NCI-H69 (cell line): ENCODE measurements around the gene METAP1D.
A peak's percentile ranks its signal among the peaks of the same experiment; 100 is the strongest.
"Not testable (repeated sequence)": the region's sequence is repeated elsewhere in the genome, so short reads cannot be mapped to it uniquely, and the experiment has no call there.

Experiments
- DNase-seq: peaks from one replicate; lab custom pipeline; 2025; lab: John Stamatoyannopoulos, UW

The METAP1D gene

DNA sequence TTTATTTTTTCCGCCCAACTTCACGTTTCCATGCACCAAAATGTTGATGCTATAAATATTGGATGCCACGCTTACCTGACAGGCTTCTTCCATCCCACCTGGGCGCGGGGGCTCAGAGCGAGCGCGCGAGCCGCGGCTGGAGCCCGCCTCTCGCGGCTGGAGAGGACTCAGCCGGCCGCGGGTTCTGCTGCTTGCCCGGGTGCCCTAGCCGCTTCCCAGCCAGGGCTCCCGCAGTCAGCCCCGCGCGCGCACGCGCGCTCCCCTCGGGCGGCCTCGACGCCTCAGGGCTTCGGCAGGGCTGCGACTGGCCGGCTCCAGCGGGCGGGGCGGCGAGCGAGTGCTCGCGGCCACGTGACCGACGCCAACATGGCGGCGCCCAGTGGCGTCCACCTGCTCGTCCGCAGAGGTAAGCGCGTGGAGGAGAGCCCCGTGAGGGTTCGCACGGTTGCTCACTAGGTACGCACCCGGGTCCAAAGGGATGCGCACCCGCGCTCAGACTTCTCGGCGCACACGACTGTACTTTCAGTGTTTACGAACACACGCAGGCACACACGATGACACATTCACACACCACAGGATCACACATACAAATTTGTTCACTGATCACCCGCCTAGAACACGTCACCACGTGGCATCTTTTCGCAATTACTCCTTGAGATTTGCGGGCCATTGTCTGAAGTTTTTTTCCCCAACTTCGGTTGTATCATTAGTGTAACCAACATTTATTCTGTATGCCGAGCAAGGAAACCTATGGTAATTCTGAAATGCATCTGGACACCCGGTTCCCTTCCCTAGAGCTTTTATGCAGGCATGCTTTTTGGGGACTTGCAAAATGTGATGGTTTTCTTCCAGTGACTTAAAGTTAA is at the start of gene METAP1D:
METAP1D (plus strand) TSS at position 350 of the 866 bp plus-strand sequence; CDS start at position 367, 17 bp downstream.
- peak; percentile 94 for DNase-seq

DNA sequence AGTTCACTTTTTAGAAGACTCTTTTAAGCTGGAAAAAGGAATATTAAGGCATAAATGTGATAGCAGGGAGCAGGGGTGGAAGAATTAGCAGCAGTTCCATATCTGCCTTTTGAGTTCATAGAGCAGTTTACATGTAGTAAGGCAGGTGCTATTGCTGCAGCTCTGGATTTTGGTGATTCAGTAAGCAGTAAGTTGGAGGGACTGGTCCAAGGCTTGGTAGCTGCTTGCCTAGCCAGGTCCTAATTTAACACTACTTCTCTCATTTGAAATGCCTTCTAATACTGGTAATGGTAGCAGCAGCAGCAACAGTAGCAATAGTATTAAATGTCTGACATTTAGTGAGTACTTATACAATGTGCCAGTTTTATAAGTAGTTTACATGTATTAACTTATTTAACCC is 47.5 kb upstream of the METAP1D start:
- no peak for DNase-seq

DNA sequence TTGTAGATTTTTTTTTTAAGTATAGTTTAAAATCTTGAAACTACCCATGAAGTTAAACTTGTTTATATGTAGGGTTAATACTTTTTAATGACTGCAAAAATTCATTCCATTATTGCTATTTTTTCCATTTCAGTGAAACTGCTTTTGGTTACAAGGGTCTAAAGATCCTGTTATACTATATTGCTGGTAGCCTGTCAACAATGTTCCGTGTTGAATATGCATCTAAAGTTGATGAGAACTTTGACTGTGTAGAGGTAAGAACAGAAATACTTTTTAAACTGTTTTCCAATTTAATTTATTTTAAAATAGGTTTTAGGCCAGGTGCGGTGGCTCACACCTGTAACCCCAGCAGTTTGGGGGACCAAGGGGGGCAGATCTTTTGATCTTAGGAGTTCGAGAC is 47.0 kb upstream of the METAP1D start:
- no peak for DNase-seq

DNA sequence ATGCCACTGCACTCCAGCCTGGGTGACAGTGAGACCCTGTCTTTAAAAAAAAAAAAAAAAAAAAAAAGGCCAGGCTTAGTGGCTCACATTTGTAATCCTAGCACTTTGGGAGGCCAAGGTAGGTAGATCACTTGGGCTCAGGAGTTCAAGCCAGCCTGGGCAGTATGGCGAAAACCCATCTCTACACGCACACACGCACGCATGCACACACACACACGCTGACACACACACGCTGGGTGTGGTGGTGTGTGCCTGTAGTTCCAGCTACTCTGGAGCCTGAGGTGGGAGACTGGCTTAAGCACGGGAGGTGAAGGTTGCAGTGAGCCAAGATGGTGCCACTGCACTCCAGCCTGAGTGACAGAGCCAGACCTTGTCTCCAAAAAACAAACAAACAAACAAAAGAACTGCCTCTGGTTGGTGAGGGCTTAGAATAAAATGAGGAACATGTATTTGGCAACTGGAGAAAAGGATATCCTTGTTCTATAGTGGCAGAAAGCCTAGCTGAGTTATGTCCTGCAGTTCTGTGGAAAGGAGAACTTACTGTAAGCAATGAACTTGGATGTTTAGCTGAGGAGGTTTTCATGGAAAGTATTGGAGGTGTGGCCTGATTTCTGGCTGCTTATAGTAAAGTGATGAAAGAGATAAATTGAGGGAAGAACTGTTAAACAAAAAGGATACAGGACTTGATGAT is 43.5 kb upstream of the METAP1D start:
- no peak for DNase-seq

DNA sequence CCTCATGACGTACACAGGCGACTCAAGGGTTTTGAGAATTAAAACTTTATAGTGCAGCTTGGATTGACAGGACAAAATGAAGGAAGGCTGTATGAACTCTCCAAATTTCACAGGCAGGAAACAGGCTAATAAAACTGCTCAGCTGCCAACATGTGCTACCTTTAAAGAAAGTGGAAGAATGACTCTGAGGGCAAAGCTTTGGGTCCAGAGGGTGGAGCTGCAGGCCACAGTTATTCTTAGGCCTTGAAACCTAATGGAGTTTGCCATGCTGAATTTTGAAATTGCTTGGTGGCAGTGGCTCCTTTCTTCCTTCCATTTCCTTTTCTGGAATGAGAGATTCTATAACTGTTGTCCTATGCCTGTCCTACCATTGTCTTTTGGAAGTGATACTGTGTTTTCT is 42.7 kb upstream of the METAP1D start:
- peak; percentile 42 for DNase-seq

DNA sequence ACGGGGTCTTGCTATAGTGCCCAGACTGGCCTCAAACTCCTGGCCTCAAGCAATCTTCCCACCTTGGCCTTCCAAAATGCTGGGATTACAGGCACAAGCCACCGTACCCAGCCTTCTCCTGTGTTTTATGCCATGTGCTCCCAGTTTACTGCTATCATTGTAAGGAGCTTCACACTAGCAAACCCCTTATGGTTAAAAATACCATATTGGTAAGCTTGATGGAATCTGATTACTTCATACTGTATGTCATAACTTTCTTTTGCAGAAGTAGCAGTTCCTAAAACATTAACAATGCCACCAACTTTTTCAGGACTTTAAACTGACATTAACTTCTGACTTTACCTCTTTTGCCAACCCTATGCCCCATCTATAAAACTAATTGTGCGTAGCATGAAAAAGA is 41.3 kb upstream of the METAP1D start:
- DNase-seq = no peak

DNA sequence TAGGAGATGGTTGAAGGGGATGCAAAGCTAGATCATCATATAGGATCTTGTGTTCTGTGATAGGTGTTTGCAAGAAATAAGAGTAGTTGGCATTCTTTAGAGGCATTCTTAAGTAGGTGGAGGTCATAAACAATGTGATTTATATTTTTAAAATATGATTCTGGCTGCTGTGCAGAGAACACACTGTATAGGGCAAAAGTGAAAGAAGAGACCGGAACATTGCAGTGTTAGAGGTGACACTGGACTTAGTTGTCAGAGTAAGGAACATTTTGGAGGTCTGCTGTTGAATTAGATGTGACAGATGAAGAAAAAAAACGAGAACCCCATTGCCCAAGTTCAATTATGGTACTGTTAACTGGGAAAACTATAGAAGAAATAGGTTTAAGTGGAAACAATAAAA is 39.8 kb upstream of the METAP1D start:
- DNase-seq = no peak

DNA sequence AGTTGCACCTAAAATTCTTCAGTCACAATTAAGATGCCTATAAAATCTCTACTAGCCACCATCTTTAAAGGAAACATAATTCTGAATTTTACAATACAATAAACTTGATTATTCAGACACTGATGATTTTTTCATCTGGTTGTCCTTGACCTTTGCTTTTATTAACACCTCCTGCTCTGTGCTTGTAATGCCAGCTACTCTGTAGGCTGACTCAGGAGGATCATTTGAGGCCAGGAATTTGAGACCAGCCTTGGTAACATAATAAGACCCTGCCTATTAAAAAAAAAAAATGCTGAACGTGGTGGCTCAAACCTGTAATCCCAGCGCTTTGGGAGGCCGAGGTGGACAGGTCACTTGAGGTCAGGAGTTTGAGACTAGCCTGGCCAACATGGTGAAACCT is 39.2 kb upstream of the METAP1D start:
- no peak for DNase-seq

DNA sequence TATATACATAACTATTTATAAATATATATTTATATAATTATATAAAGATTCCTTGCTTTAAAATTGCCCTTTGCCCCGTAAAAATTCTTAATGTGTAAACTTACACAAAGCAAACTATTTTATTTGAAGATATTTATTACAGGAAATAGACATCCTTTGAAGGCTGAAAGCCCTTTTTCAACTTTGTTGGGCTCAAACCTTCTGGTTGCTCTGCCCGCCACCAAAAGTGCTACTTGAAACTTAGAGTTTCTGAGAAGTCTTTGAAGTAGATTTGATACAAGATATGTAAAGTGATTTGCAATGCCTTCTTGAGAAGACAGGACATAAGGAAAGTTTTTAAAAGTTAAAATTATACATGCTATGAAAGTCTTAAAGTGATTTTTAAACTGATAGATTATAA is 36.6 kb upstream of the METAP1D start:
- DNase-seq = no peak

DNA sequence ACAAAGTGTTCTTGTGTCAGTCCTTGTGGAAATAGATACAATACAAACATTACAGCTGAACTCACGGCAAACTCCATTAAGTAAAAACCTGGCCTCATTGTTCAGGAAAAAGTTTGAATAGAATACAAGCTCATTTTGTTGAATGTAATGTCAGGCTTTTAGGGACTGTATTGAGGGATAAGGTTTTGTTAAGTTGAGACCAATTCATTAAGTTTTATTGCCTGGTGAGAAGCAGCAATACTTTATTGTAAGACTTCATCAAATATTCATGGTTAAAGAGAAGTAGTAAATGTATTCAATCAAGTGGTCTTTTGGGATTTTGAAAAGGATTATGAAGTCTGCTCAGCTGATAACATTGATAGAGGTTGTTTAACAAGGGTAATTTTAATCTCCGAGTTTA is 35.4 kb upstream of the METAP1D start:
- DNase-seq = peak; percentile 53

DNA sequence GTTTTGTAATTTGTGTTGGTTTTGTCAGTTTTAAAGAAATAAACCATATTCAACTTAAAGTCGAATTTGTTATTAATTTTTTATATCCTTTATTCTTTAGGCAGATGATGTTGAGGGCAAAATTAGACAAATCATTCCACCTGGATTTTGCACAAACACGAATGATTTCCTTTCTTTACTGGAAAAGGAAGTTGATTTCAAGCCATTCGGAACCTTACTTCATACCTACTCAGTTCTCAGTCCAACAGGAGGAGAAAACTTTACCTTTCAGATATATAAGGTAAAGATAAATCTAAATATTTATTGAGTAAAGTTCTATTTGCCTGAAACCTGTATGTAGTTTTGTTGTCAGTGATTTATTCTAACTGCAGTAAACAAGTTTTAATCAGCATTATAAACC is 34.5 kb upstream of the METAP1D start:
- DNase-seq = no peak

DNA sequence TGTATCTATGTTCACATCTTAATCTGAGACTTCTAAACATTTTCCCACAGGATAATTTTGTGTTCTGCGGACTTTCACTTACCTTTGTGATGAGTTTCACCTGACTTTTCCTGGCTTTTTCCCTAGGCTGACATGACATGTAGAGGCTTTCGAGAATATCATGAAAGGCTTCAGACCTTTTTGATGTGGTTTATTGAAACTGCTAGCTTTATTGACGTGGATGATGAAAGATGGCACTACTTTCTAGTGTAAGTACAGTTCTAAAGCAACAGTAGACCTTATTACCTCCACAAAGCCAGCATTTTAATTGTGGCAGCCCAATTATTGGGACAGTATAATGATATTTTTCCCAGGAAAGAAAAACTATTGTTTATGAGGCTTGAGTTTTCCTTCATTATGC is 34.1 kb upstream of the METAP1D start:
- no peak for DNase-seq

DNA sequence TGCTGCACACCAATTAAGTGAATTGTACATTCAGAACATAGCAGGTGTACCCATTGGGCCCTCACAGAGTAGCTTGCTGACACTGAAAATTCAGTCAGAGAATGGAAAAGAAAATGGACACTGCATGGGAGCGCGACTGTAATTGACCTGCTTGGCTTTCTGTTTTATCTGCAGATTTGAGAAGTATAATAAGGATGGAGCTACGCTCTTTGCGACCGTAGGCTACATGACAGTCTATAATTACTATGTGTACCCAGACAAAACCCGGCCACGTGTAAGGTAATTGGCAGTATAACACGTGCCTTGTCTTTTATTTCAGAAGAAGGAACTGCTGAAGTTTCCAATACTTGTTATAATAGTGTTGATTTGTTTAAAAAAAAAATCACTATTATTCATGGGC is 33.5 kb upstream of the METAP1D start:
- DNase-seq = peak; percentile 93

DNA sequence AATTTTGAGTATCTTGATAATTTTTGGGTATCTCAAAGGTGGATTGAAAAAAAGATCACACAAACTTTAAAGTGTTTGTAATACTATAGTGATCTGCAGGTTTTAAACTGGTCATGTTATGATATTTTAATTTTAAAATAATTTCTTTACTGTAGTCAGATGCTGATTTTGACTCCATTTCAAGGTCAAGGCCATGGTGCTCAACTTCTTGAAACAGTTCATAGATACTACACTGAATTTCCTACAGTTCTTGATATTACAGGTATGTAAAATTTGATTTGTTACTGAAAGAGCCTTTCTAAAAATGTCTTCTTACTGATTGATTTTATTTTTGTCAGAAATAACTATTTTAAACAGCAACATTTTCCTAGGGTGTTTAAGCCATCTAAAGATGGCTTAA is 33.1 kb upstream of the METAP1D start:
- peak; percentile 32 for DNase-seq

DNA sequence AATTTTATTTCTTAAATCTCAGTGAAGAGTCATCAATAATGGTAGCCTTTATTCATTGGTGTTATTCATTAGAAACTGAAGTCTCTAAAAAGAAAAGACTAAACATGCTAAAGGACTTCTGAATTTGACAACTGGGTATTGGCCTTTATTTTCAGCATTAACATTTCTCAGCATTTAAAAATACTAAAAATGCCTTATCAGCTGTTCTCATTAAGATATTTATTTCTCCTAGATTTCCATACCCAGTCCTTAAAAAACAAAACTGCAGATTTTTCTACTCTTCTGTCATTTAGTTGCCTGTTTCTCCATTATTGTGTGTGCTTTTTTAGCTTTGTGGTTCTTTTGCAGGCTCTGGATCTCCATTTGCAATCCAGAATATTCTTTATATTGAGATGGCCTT is 31.2 kb upstream of the METAP1D start:
- no peak for DNase-seq

DNA sequence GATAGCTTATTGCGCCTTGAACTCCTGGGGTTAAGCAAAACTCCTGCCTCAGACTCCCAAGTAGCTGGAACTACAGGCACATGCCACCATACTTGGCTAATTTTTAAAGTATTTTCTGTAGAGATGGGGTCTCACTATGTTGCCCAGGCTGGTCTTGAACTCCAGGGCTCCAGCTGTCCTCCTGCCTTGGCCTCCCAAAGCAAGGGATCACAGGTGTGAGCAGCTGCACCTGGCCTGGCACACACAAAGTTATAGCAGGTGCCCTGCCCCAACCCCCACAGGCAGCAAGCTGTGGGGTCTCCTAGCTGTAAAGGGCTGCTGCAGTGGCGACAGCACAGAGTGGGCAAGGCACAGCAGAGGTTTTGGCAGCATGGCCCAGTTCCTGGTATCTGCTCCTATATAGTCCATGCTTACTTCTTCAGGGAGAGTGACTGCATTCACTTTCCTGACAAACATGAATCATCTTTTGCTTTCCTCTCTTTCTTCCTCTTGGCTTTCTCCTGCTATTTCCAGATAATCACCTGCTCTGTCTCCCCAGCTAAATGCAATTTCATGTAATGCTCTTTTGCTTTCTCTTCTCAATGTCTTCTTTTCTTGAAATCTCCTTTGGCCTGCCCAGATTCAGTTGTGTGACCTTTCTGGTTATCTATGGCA is 27.3 kb upstream of the METAP1D start:
- no peak for DNase-seq

DNA sequence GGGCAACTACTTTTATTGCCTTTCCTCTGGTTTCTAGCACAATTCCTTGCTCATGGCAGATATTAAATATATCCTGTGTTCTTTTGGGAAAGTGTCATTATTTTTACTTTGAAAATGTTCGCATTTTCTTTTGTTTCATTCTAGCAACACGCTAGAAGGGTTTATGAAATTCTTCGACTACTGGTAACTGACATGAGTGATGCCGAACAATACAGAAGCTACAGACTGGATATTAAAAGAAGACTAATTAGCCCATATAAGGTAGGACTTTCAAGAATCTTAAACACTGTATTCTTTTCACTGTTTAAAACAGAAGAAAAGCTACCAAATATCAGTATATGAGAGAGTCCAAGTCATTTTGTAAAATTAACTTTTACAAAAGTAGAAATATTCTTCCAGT is 20.6 kb upstream of the METAP1D start:
- DNase-seq = no peak

DNA sequence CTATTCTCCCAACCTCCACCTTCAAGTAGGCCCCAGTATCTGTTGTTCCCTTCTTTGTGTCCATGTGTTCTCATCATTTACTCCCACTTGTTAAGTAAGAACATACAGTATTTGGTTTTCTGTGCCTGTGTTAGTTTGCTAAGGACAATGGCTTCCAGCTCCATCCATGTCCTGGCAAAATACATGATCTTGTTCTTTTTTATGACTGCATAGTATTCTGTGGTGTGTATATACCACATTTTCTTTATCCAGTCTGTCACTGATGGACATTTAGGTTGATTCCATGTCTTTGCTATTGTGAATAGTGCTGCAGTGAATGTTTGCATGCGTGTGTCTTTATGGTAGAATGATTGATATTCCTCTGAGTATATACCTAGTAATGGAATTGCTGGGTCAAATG is 15.8 kb upstream of the METAP1D start:
- DNase-seq = not testable (repeated sequence)

DNA sequence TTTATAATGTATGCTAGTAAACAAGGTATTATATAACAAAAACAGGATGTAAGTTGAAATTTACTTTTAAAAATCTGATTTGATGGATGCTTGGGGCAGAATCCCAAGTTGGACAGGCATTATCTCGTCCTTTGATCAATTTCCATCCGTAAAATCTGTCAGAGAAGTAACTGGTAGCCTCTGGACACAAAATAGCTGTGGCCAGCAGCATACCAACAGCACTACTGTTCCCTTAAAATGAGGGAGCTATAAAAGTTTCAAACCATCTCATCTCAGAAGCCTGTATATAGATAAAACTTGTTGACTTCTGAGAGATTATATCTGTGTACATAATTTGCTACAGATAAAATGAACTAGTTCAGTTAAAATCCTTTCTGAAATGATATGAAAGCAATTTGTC is 14.7 kb upstream of the METAP1D start:
- DNase-seq = no peak

DNA sequence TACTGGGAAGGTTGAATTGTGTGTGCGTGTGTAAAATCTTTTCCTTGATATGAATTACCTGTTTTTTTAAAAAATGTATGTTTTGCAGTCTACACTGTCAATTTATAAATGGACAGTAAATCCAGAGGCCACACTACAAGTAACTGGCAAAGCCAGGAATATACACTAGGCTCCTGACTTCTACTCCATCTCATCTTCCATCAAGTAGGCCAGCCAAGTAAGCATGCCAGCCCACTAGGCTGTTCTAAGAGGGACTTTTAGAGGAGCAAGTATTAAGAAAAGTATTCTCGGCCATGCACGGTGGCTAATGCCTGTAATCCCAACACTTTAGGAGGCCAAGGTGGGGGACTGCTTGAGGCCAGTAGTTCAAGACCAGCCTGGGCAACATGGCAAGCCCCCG is 13.0 kb upstream of the METAP1D start:
- no peak for DNase-seq

DNA sequence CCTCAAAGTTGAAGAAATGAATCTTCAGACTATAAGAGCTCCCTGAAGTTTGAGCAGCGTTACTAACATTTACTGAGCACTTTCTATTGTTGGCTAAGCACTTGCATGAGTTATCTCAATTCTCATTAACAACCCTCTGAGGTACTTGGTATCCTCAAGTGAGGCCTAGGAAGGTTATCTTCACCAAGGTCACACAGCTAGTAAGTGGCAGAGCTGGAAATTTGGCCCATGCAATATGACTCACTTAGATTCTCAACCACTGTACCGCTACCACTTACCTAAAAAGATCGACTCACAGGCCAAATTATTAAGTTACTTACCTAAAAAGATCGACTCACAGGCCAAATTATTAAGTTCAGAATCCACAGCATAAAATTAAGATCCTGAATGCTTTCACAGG is 8.7 kb upstream of the METAP1D start:
- DNase-seq = no peak

DNA sequence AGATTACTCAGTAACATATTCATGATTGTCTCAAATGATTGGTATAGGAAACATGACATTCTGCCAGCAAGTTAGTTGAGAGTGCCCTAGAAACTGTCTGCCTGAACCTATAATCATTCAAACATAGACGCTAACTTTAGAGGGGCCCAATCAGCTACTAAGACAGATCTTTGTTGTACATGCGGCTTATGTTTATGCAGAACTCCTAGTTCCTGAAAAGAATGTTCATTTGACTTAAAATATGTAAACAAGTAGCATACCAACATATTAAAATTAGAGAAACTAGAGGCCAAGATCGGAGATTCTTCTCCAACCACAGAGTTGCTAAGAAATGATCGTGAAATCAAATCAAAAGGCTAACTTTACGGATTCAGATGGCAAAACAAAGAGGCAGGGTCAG is 4.2 kb upstream of the METAP1D start:
- DNase-seq = no peak

DNA sequence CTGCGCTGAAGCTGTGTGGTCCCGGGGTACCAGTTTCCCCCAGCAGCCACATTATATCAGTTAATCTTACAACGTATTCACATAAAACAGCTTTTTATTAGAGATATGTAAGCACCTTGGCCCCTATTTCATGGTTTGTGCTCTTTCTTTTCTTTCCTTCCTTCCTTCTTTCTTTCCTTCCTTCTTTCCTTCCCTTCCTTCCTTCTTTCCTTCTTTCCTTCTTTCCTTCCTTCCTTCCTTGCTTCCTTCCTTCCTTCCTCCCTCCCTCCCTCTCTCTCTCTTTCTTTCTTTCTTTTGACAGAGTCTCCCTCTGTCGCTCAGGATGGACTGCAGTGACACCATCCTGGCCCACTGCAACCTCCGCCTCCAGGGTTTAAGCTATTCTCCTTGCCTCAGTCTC is 3.7 kb upstream of the METAP1D start:
- DNase-seq = no peak
